NCI-H1105 (cell line): ENCODE data around the gene NFIB.
A peak's percentile ranks its signal among the peaks of the same experiment; 100 is the strongest.

Source experiments
- DNase-seq: peaks from one replicate; lab custom pipeline; 2025; lab: John Stamatoyannopoulos, UW

The NFIB gene

DNA sequence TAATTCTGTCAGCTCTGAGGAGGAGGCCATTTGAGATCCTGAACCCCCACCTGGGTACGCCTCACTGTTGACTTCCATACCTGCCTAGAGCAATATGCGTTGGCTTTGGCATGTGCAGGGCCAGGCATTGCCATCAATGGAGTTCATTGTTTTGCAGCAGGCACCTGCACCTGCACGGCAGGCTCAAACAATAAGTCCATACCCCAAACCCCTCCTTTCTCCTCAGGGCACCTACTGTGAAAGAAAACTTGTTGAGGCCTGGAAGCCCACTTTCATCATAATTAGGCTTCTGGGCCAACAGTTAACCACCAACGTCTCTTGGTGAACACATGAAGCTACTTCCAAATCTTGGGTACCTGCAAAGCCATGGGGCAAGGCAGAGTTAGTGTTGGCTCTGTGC is 238.7 kb downstream of the NFIB start:
- DNase-seq: peak; percentile 44

DNA sequence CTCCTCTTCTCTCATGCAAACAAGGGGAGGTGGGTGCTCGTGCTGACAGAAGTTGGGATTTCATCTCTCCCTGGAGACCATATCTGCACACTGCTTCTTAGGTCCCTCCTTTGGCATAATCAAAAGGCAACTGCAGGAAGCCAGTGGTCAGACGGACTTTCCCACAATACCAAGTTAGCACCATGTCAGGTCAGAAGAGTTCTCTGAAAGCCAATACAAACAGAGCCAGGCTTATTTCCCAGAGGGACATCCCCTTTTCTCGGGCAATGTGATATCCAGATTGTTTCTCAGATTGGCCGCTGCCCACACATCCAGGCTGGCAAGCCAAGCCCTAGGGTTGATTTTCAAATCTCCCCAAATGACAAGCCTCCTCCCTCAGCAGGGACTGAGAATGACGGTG is 241.1 kb downstream of the NFIB start:
- DNase-seq: no peak

DNA sequence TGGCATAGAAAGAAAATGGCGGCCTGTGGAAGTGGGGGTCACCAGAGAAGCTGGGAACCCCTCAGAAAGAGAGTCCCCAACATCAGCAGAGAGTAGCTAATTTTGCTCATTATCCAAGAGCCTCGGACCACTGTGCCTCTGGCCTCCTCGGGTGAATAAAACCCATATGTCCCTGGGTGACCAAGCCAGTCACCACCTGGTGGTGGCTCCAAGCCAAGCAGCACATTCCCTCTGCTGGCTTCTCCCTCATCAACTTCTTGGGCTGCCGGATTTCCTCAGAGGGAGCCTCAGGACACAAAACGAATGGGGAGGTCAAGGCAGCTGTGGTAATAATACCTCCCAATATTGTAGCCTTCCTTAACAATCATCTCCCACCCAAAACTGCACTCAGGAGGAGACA is 242.5 kb downstream of the NFIB start:
- DNase-seq: no peak

GRCh38 chr9:14068690-14069089 is 245.3 kb downstream of the NFIB start:
- DNase-seq: no peak

GRCh38 chr9:14066831-14067230 is 247.1 kb downstream of the NFIB start:
- peak; percentile 32 for DNase-seq

- DNase-seq: no peak
Observed at GRCh38 chr9:14066032-14066431, 247.9 kb downstream of the NFIB start.

- no peak for DNase-seq
Observed at GRCh38 chr9:14064940-14065339, 249.0 kb downstream of the NFIB start.

- DNase-seq: no peak
Observed at GRCh38 chr9:14063756-14064155, 250.2 kb downstream of the NFIB start.

- DNase-seq: peak; percentile 91
Observed at GRCh38 chr9:14062586-14063221, 251.2 kb downstream of the NFIB start.

- peak; percentile 33 for DNase-seq
Observed at GRCh38 chr9:14061936-14062585, 251.9 kb downstream of the NFIB start.

DNA sequence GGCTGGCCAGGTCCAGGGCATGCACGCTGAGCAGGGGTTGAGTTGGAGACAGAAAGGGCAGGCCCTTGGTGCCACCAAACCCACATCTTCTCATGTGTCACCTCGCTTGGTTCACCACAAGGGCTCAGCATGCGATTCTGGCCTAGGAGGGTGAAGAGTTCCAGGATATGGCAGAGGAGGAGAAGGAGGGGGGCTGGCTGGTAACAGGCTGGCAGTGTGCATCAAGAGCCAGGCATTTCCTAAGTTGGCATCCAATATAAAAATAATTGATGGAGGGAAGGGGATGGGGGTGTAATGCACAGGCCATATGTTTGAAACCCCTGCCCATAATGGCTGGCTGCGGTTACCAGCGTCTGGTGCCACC is 255.6 kb downstream of the NFIB start:
- no peak for DNase-seq

GRCh38 chr9:14057368-14058324 is 256.3 kb downstream of the NFIB start:
- no peak for DNase-seq

DNA sequence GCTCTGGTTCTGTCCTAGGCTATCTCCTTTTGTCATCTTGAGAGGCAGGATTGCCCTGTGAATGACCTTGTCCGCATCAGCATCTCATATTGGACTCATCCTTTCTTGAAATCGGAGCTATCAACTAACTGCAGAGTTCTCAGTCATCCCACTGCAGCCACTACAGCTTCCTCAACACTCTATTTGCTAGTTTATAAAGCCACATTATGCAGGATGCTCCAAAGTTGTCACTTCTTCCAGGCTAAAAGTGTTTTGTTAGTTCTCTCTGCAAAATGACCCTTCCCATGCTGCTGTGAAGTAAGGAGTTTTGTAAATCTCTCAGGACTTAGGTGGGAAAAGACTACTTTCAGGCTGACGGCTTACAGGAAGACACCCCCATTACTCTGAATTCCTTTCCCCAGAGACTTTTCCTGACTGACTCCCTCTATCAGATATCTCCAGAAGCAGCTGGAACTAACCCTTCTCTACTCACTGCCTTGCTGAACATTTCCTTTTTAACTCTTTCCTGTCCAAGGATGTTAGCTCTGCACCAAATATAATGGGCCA is 257.6 kb downstream of the NFIB start:
- DNase-seq: no peak

DNA sequence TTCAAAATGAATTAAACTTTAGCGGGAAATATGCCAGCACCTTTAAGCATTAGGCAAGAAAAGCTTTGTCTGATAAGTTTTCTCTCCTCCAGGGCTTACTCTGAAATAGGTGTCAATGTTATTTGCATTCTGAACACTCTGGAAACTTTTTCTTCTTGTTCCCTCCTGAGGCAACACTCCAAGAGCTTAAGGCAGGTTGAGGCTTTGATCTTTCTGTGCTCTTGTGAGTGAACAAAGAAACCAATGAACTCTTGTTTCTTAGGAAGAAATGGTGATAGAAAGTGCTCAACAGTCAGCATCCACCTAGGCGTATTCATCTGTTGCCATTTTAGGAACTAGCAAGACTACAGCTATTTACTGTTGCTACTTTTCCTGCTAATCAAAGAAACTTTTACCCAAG is 259.8 kb downstream of the NFIB start:
- no peak for DNase-seq

GRCh38 chr9:14052359-14052758 is 261.6 kb downstream of the NFIB start:
- no peak for DNase-seq

- no peak for DNase-seq
Observed at GRCh38 chr9:14051419-14051818, 262.5 kb downstream of the NFIB start.

- no peak for DNase-seq
Observed at GRCh38 chr9:14043483-14043882, 270.5 kb downstream of the NFIB start.

DNA sequence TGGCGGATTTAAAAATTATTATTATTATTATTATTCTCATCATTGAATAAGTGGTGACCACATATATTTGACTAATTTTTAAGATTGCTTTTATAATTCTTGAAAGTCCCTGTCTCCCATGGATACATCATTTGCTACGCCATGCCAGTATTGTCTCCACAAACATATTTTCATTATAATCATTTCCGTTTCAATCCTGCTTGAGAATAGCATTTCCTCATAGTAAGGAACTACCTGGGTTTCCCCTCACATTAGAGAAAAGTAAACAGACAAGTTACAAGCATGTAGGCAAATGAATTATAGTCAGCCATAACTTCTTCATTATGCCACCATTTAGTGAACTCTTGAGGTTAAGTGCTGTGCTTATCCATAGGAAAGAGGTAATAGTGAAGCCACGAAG is 276.6 kb downstream of the NFIB start:
- DNase-seq: no peak

DNA sequence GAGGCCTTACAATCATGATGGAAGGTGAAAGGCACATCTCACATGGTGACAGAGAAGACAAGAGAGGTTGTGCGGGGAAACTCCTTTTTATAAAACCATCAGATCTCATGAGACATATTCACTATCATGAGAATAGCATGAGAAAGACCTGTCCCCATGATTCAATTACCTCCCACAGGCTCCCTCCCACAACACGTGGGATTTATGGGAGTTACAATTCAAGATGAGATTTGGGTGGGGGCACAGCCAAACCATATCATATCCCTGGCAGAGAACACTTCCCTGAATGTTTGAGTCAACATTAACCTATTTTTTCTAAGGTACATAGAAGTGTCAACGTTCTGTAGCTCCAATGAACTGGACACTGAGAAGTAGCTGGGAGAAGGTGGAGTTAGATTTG is 280.9 kb downstream of the NFIB start:
- DNase-seq: no peak
